Esophagus squamous epithelium (tissue), 5 donors: Measurements from ENCODE around the gene C1QTNF2. TPM values are rescaled to one million over a fixed set of nuclear protein-coding genes. Genes with fewer than 3 reads are reported as not detected.

Source experiments
- DNase-seq: peaks from one replicate; lab custom pipeline; 2025; lab: John Stamatoyannopoulos, UW
- H3K27ac ChIP-seq, 4 donors: fragments of 200-600 bp; sonication (generic); one replicate each; pipeline ENCODE4 v1.5.1; 2016 to 2019; ENCODE audit warnings: mild to moderate bottlenecking in 1 of 4
- H3K27me3 ChIP-seq, 4 donors: fragments of 200-600 bp; sonication (generic); 1 replicate in 3 of 4; 2 replicates in 1 of 4; pipeline versions ENCODE4 v1.5.1 to v1.6.0; 2017 to 2021; ENCODE audit warnings: antibody characterized with exemption in 1 of 4
- H3K36me3 ChIP-seq, 3 donors: fragments of 200-600 bp; sonication (generic); one replicate each; pipeline ENCODE4 v1.5.1; 2016 to 2019
- H3K4me1 ChIP-seq, 3 donors: fragments of 200-600 bp; sonication (generic); one replicate each; pipeline ENCODE4 v1.5.1; 2017 to 2019
- H3K4me3 ChIP-seq, 4 donors: fragments of 200-600 bp; sonication (generic); 1 replicate in 3 of 4; 2 replicates in 1 of 4; pipeline ENCODE4 v1.5.1; 2016 to 2019; ENCODE audit warnings: mild to moderate bottlenecking in 2 of 4, moderate library complexity in 1 of 4
- H3K9me3 ChIP-seq, 3 donors: fragments of 200-600 bp; sonication (generic); one replicate each; pipeline ENCODE4 v1.5.1; 2016 to 2019
- POLR2A ChIP-seq, 4 donors: fragments of 450-650 bp; IDR thresholded peaks; one replicate each; pipeline ENCODE4 v1.6.1; 2017; ENCODE audit warnings: antibody characterized with exemption in 4 of 4, mild to moderate bottlenecking in 4 of 4, moderate library complexity in 3 of 4
- WGBS, 2 donors: methylation state at CpG; one replicate each; pipeline ENCODE4 v1.1.5; 2018; 5-methylcytosine and 5-hydroxymethylcytosine counted together
- intact Hi-C: fragments of 100-400 bp; cut with DNase I; formaldehyde crosslinking; loops from one replicate; pipeline ENCODE4 v1.15.0; 2022
- total RNA-seq, 4 donors: library from RNA; depleted of rRNA; stranded (reverse); fragments of >200 nt; gene quantifications; one replicate each; pipeline ENCODE4 v1.1.0, GENCODE V29; 2016
- TF ChIP-seq, protein P1 (sequence below), 6 experiments: fragments of 450-650 bp in 4 of 6; fragments of 200-600 bp in 2 of 6; sonication (generic) in 2 of 6; IDR thresholded peaks; one replicate each; pipeline ENCODE4 v1.5.1; 2016 to 2019; ENCODE audit warnings: antibody characterized with exemption in 6 of 6, mild to moderate bottlenecking in 4 of 6, moderate library complexity in 4 of 6
- donor health status: DM: yes; HTN: yes; CAD: no.

C1QTNF2 gene
- total RNA-seq, 4 donors from 2014 or later: 0.23 to 0.95 (median 0.62) TPM

DNA sequence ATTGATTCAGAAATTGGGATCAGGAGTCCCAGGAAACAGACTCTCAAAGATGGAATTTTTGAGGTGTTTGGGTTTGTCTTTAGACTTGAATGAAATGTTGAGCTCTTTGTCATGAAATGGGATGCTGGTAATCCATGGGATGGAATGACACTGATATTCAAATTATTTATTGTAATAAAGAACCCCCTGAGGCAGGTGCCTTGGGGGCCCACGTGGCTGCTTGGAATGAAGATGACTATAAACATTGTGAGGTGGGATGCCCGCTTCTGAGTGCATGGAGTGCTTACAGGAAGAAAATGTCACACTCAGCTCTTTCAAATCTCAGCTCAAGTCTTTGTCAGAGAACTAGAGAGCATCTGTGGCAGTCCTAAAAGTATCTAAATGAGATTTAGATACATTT, 9.6 kb upstream of the C1QTNF2 start:
- TF ChIP-seq, protein P1, sequence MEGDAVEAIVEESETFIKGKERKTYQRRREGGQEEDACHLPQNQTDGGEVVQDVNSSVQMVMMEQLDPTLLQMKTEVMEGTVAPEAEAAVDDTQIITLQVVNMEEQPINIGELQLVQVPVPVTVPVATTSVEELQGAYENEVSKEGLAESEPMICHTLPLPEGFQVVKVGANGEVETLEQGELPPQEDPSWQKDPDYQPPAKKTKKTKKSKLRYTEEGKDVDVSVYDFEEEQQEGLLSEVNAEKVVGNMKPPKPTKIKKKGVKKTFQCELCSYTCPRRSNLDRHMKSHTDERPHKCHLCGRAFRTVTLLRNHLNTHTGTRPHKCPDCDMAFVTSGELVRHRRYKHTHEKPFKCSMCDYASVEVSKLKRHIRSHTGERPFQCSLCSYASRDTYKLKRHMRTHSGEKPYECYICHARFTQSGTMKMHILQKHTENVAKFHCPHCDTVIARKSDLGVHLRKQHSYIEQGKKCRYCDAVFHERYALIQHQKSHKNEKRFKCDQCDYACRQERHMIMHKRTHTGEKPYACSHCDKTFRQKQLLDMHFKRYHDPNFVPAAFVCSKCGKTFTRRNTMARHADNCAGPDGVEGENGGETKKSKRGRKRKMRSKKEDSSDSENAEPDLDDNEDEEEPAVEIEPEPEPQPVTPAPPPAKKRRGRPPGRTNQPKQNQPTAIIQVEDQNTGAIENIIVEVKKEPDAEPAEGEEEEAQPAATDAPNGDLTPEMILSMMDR (IDR thresholded peaks at IDR 0.05): no peak
- no peak for TF ChIP-seq POLR2A (IDR thresholded peaks at IDR 0.05)
- WGBS, 2 donors: 72 to 75% methylated on average over 2 of the region's 2 CpGs

DNA sequence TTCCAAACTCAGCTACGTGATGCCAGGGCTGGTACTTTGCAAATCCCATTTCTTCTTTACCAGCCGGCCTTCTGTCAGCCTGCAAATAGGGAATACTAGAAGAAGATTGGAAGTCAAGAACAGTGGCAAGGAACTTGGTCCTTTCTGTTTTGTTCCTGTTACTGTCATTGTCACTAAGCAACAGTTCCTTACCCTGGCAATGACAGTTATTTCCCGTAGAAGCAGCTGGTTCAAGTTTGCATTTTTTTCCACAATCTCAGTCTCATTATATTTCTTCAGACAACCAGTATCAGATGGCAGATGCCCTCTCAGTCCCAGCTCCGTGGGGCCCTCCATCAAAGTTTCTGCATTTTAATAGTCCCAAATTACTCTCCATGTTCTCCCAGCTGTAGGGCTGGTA, 9.1 kb upstream of the C1QTNF2 start:
- Histone ChIP-seq H3K4me3 (no peak overlapping the region), H3K9me3 (no peaks in the 10 kb centered on the region), H3K36me3 (no peaks in the 10 kb centered on the region), H3K4me1 (no peaks in the 10 kb centered on the region), H3K27me3 (no peaks in the 10 kb centered on the region), H3K27ac (no peak overlapping the region)
- TF ChIP-seq, protein P1 (IDR thresholded peaks at IDR 0.05): no peak
- no peak for TF ChIP-seq POLR2A (IDR thresholded peaks at IDR 0.05)
- intact Hi-C loops: no loop called here
- 39 to 69% methylated on average over 4 of the region's 4 CpGs for WGBS, 2 donors
- no peak for DNase-seq

More for the DNA sequence above, 9.6 kb upstream of the C1QTNF2 start:
- Histone ChIP-seq H3K9me3 (no peaks in the 10 kb centered on the region), H3K4me1 (no peaks in the 10 kb centered on the region), H3K27ac (no peak overlapping the region), H3K4me3 (no peak overlapping the region), H3K27me3 (no peaks in the 10 kb centered on the region), H3K36me3 (no peaks in the 10 kb centered on the region)
- DNase-seq: no peak
- intact Hi-C loops: no loop called here

DNA sequence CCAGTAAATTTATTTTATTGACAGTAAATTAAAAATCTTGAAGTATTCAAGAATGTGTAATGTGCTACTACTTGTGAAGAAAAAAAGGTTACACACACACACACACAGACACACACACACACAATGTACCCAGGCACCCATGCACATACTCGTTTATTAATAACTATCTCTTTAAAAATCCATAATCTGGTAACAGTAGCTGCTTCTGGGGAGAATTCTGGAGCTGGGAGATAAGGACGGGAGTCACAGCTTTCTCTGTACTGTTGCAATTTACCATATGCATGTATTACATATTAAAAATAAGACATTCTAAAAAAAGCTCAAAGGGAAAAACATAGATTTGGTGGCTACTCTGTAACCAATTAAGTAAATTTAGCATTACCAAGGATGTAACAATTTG, 7.9 kb upstream of the C1QTNF2 start:
- no peaks in the 10 kb centered on the region for H3K36me3 ChIP-seq
- H3K4me1 ChIP-seq: no peaks in the 10 kb centered on the region
- TF ChIP-seq, protein P1 (IDR thresholded peaks at IDR 0.05): no peak
- no peak for TF ChIP-seq POLR2A (IDR thresholded peaks at IDR 0.05)
- intact Hi-C loops: no loop called here
- H3K4me3 ChIP-seq: no peak overlapping the region
- no peaks in the 10 kb centered on the region for H3K27me3 ChIP-seq
- DNase-seq: no peak
- 56 to 85% methylated on average over 2 of the region's 2 CpGs for WGBS, 2 donors
- H3K9me3 ChIP-seq: no peaks in the 10 kb centered on the region
- no peak overlapping the region for H3K27ac ChIP-seq

DNA sequence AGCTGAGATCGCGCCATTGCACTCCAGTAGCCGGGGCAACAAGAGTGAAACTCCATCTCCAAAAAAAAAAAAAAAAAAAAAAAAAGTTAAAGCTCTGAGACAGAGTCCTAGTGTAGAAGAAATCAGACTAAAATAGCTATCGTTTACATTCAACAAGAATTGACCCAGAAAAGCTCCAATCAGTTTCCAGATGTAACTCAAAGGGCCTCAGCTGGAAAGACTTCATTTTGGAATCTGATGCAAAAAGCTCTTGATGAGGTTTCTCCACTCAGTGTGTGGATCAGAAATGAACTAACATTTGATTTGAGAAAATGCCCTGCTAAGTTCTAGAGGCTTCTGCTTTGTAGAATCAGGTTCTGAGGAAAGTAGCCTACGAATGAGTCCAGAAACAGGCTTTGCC, 7.2 kb upstream of the C1QTNF2 start:
- no peak for DNase-seq
- Histone ChIP-seq H3K4me3 (no peak overlapping the region), H3K9me3 (no peaks in the 10 kb centered on the region), H3K27me3 (no peaks in the 10 kb centered on the region), H3K27ac (no peak overlapping the region), H3K36me3 (no peaks in the 10 kb centered on the region), H3K4me1 (no peaks in the 10 kb centered on the region)
- no peak for TF ChIP-seq POLR2A (IDR thresholded peaks at IDR 0.05)
- TF ChIP-seq, protein P1 (IDR thresholded peaks at IDR 0.05): no peak
- WGBS, 2 donors: 58 to 78% methylated on average over 5 of the region's 5 CpGs
- intact Hi-C loops: no loop called here

DNA sequence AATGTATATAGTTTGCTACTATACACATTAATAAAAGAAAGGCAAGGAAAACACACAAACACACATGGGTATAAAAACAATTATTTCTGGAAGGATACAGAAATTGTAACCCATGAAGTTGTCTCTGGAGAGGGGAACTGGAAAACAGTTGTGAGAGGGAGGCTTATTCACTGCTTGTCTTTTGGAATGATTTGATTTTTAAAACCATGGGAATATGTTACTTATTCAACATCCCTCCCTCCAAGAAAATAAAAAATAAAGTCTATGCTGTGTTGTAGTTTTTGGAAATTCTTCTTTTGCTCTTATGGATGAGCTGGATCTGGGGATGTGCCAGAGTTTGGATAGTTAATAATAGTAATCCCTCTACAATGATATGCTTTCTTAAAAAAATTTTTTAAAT, 6.0 kb upstream of the C1QTNF2 start:
- TF ChIP-seq POLR2A (IDR thresholded peaks at IDR 0.05): no peak
- TF ChIP-seq, protein P1 (IDR thresholded peaks at IDR 0.05): no peak

More for the DNA sequence above, 6.0 kb upstream of the C1QTNF2 start:
- H3K9me3 ChIP-seq: no peaks in the 10 kb centered on the region
- no peaks in the 10 kb centered on the region for H3K4me1 ChIP-seq
- no peaks in the 10 kb centered on the region for H3K36me3 ChIP-seq
- no peaks in the 10 kb centered on the region for H3K27me3 ChIP-seq
- H3K27ac ChIP-seq: no peak overlapping the region
- no peak overlapping the region for H3K4me3 ChIP-seq
- intact Hi-C loops: no loop called here
- DNase-seq: no peak
